Mononuclear cell (primary cell): ENCODE measurements around the gene PPP1R14D. TPM values are rescaled to one million over a fixed set of nuclear protein-coding genes. Genes with fewer than 3 reads are reported as not detected.

Source experiments
- H3K27me3 ChIP-seq: 2 replicates; pipeline ENCODE4 v1.6.0; 2011; ENCODE audit warnings: low read length, control low read depth; ENCODE audit not compliant: insufficient read depth
- H3K4me1 ChIP-seq: 2 replicates; pipeline ENCODE4 v1.5.1; 2011; ENCODE audit warnings: mild to moderate bottlenecking, low read length, control low read depth; ENCODE audit not compliant: insufficient read depth
- H3K4me3 ChIP-seq: 2 replicates; pipeline ENCODE4 v1.5.1; 2011; ENCODE audit warnings: mild to moderate bottlenecking, low read length, moderate library complexity
- H3K9me3 ChIP-seq: 2 replicates; pipeline ENCODE4 v1.5.1; 2011; ENCODE audit warnings: low read depth, mild to moderate bottlenecking, control low read depth, low read length
- total RNA-seq: library from RNA; depleted of rRNA; stranded (reverse); fragments of >200 nt; gene quantifications from one replicate; pipeline ENCODE4 v1.2.3, GENCODE V29; 2012

PPP1R14D gene
- total RNA-seq, 1 donor = not detected

- H3K9me3 ChIP-seq = no peaks in the 10 kb centered on the region
- H3K4me1 ChIP-seq = peaks cover 10% of the 10 kb centered on the region
- no peak overlapping the region for H3K4me3 ChIP-seq
- H3K27me3 ChIP-seq = no peaks in the 10 kb centered on the region
Observed at GRCh38 chr15:40812721-40813425, 15.6 kb downstream of the PPP1R14D start.

DNA sequence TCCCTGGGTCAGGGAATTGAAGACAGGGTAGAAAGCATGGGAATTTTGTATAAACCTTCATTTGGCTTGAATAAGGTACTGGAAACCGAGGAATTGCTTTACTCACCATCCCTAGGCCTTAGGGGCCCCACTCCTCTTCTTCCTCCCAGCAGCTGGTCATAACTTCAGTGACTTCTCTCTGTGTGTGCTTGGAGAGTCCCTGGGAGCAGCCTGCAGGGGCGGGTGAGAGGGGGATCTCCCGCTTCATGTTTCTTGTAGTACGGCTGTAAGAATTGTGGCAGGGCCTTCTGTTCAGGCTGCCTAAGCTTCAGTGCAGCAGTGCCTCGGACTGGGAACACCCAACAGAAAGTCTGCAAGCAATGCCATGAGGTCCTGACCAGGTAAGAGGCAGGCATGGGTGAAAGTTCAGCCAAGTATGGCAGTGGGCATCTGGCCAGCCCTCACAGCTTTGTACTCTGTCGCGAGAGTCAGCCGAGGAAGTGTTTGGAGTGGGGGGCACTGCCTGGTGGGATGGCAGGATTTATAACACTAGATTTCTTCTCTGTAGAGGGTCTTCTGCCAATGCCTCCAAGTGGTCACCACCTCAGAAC is 19.6 kb downstream of the PPP1R14D start:
- peaks cover 23% of the 10 kb centered on the region for H3K4me1 ChIP-seq
- H3K4me3 ChIP-seq = no peak overlapping the region
- H3K27me3 ChIP-seq = no peaks in the 10 kb centered on the region
- H3K9me3 ChIP-seq = no peaks in the 10 kb centered on the region

DNA sequence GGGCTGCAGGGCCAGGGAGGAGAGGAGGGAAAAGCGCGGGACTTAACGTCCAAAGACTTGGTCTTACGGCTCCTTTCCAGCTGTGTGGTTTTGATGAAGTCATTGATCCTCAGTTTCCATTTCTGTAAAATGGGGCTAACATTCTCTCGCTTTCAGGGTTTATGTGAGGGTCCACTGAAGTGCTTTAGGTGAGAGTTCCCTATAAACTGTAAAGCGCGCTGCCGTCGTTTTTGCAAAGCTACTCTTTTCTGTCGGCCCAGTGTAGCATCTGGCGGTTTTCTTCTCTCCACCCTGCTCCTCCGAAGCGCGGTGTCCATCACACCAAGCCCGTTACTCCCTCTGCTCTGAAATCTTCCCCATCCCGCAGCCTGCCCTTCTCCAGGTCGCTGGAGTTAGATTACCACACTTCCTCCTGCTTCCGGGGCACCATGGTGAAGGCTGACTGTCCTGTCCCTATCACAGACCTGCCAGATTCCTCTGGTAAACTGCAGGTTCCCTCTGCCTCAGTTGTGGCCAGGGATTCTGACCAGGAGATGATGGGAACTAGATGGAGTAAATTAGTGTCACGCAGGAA is 20.5 kb downstream of the PPP1R14D start:
- peak overlapping the region; percentile 98 for H3K4me3 ChIP-seq
- no peaks in the 10 kb centered on the region for H3K9me3 ChIP-seq
- H3K4me1 ChIP-seq = peaks cover 23% of the 10 kb centered on the region
- no peaks in the 10 kb centered on the region for H3K27me3 ChIP-seq

DNA sequence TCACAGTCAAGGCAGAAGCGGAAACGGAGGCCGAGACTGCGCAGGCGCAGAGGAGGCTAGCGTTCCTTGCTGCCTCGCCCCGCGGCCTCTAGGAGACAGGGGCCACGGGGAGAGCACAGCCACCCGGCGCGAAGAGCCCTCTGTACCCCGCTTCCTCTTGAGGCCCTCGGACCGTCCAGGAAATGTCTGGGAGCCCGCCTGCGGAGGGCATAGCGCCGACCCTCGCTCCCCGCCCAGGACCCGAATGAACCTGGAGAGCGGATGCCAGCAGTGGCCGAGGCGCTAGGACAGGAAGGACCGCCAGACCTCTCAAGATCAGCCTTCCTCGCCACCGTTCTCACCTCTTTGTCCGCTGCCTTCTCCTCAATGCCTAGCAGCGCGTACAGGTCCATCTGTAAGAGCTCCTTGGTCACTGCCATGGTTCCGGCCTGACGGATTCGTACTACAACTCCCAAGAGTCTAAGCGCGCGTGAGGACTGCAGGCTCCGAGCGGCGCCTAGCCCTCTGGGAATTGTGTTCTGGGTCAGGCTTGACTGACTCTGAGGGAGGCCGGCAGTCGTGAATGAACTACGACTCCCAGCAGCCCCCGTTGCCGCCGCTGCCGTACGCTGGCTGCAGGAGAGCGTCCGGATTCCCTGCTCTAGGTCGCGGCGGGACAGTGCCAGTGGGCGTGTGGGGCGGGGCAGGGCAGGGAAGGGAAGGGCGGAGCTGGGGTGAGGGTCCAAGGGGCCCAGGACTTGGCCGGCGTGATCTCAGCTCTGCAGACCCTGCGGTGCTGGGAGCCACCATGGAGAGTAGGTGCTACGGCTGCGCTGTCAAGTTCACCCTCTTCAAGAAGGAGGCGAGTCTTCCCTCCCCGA is 21.2 kb downstream of the PPP1R14D start, which contains the start of the genes DNAJC17 and ZFYVE19:
Gene DNAJC17 (minus strand): TSS at position 446 of the 860 bp plus-strand sequence. CDS start 27 bp downstream, at position 419.
Gene ZFYVE19 (plus strand): TSS at position 62 of the 860 bp plus-strand sequence. CDS start 501 bp downstream, at position 563.
- H3K4me3 ChIP-seq = peak within 1 kb of the TSS; percentile 98
- peaks cover 23% of the 10 kb centered on the region for H3K4me1 ChIP-seq
- no peaks in the 10 kb centered on the region for H3K27me3 ChIP-seq
- H3K9me3 ChIP-seq = no peaks in the 10 kb centered on the region

DNA sequence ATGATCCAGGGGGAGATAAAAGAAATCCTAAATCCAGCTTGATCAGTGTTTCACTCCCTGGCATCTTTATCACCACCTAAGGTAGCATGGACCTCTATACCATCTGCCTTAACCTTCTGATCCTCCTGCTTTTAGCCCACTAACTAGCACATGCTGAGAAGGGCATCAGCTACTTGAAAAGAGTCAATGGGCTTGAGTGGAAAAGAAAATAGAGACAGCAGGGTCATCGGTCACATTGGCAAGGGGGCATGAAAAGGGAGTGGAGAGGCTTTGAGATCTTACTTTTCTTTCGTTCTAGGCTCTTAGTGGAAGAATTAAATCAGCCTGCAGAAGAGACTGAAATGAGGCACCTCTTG is 21.9 kb downstream of the PPP1R14D start:
- Histone ChIP-seq H3K27me3 (no peaks in the 10 kb centered on the region), H3K4me3 (peak overlapping the region; percentile 98), H3K9me3 (no peaks in the 10 kb centered on the region), H3K4me1 (peaks cover 23% of the 10 kb centered on the region)

GRCh38 chr15:40803688-40804087 is 24.8 kb downstream of the PPP1R14D start:
- peaks cover 21% of the 10 kb centered on the region for H3K4me1 ChIP-seq
- no peak overlapping the region for H3K4me3 ChIP-seq
- H3K27me3 ChIP-seq = no peaks in the 10 kb centered on the region
- H3K9me3 ChIP-seq = no peaks in the 10 kb centered on the region

- Histone ChIP-seq H3K4me3 (no peak overlapping the region), H3K4me1 (peaks cover 15% of the 10 kb centered on the region), H3K27me3 (no peaks in the 10 kb centered on the region), H3K9me3 (no peaks in the 10 kb centered on the region)
Observed at GRCh38 chr15:40803076-40803475, 25.4 kb downstream of the PPP1R14D start.

DNA sequence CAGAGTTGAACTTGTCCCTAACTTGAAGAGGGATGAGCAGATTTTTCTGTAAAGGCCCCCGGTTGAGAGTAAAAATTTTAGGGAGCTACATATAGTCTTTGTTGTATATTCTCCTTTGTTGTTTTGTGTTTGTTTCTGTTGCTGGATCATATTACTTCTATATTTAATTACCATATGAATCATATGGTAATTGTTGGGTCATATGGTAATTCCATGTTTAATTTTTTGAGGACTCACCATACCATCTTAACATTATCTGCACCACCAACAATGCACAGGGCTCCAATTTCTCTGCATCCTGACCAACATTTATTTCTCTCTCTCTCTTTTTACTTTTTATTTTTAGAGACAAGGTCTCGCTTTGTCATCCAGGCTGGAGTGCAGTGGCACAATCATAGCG is 29.0 kb downstream of the PPP1R14D start:
- Histone ChIP-seq H3K4me3 (no peak overlapping the region), H3K27me3 (no peaks in the 10 kb centered on the region), H3K9me3 (no peaks in the 10 kb centered on the region), H3K4me1 (peaks cover 14% of the 10 kb centered on the region)

GRCh38 chr15:40796512-40796911 is 32.0 kb downstream of the PPP1R14D start:
- Histone ChIP-seq H3K4me3 (no peak overlapping the region), H3K4me1 (peaks cover 14% of the 10 kb centered on the region), H3K27me3 (no peaks in the 10 kb centered on the region), H3K9me3 (no peaks in the 10 kb centered on the region)

GRCh38 chr15:40796041-40796440 is 32.5 kb downstream of the PPP1R14D start:
- Histone ChIP-seq H3K4me3 (no peak overlapping the region), H3K4me1 (peaks cover 14% of the 10 kb centered on the region), H3K27me3 (no peaks in the 10 kb centered on the region), H3K9me3 (no peaks in the 10 kb centered on the region)

DNA sequence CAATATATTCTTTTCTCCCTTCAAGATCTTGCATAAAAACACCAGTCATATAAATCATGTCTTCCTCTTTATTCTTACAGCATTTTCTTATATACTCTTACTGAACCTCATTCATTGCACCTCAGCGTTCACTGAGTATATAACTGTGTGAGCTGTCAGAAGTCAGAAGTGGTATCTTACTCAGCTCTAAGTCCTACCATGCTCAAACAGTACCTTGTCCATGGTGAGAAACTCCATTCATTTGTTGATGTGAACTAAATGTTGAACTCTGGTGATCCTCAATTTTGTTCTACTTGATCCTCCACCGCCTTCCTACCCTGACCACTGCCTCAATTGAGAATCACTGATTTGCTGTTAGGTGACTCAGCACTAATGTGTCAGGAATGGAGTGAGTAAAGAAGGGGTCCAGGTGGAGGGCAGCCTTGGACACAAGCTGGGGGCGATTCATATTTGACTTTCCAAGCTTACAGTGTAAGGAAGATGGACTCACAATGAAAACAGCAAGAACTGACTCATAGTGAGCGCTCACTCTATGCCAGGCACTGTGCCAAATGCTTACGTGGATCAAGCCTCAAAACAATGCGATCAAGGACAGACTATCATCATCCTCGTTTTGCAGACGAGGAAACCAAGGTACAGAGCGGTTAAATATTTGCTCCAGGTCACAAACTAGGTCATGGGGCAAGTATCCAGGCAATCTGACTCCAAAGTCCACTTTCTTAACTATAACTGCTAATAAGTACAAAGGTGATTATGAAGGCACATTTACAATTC is 35.1 kb downstream of the PPP1R14D start:
- Histone ChIP-seq H3K27me3 (no peaks in the 10 kb centered on the region), H3K4me3 (no peak overlapping the region), H3K9me3 (no peaks in the 10 kb centered on the region), H3K4me1 (peaks cover 20% of the 10 kb centered on the region)

GRCh38 chr15:40792394-40792793 is 36.1 kb downstream of the PPP1R14D start:
- no peaks in the 10 kb centered on the region for H3K27me3 ChIP-seq
- no peak overlapping the region for H3K4me3 ChIP-seq
- no peaks in the 10 kb centered on the region for H3K9me3 ChIP-seq
- H3K4me1 ChIP-seq = peaks cover 28% of the 10 kb centered on the region

GRCh38 chr15:40790718-40791117 is 37.8 kb downstream of the PPP1R14D start:
- H3K27me3 ChIP-seq = no peaks in the 10 kb centered on the region
- peaks cover 32% of the 10 kb centered on the region for H3K4me1 ChIP-seq
- H3K9me3 ChIP-seq = no peaks in the 10 kb centered on the region
- H3K4me3 ChIP-seq = no peak overlapping the region

- Histone ChIP-seq H3K9me3 (no peaks in the 10 kb centered on the region), H3K4me1 (peaks cover 25% of the 10 kb centered on the region), H3K4me3 (no peak overlapping the region), H3K27me3 (no peaks in the 10 kb centered on the region)
Observed at GRCh38 chr15:40789999-40790398, 38.5 kb downstream of the PPP1R14D start.
